ENCODE measurements around the gene GABBR2. TPM values are rescaled to one million over a fixed set of nuclear protein-coding genes. Genes with fewer than 3 reads are reported as not detected.
A peak's percentile ranks its signal among the peaks of the same experiment; 100 is the strongest.

The GABBR2 gene
- total and polyA plus RNA-seq, 9 of the 15 experiments (the other 6 are each of a cell fraction or from before 2014, with no cell fraction given): 0.15 to 1.9 (median 0.32) TPM

DNA sequence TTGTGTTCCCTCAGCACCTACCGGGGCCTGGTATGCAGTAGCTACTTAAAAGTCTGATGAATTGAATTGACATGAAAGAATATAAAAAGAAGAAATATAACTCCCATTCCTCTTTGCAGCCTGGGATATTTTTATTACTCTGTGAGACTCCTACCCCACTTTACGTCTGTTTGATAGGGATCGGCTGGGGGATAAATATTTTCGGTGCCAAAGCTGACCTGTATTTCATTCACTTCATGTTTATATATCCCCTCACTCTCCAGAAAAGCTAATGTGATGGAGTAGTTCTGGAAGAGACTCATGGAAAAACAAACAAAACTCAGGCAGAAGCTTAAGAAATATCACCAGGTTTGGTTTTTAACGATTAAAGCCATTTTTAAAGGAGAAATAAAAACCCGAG lies 345.1 kb downstream of the GABBR2 start (continued):
- TF ChIP-seq, protein P1, sequence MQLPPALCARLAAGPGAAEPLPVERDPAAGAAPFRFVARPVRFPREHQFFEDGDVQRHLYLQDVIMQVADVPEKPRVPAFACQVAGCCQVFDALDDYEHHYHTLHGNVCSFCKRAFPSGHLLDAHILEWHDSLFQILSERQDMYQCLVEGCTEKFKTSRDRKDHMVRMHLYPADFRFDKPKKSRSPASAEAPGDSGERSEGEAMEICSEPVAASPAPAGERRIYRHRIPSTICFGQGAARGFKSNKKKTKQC (CRISPR knock-in tag; IDR thresholded peaks at IDR 0.05): no peak
- TF ChIP-seq RFX7 (CRISPR knock-in tag; IDR thresholded peaks at IDR 0.05): no peak
- TF ChIP-seq, protein P2, sequence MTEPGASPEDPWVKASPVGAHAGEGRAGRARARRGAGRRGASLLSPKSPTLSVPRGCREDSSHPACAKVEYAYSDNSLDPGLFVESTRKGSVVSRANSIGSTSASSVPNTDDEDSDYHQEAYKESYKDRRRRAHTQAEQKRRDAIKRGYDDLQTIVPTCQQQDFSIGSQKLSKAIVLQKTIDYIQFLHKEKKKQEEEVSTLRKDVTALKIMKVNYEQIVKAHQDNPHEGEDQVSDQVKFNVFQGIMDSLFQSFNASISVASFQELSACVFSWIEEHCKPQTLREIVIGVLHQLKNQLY (CRISPR knock-in tag; conservative IDR thresholded peaks at IDR 0.05): no peak

DNA sequence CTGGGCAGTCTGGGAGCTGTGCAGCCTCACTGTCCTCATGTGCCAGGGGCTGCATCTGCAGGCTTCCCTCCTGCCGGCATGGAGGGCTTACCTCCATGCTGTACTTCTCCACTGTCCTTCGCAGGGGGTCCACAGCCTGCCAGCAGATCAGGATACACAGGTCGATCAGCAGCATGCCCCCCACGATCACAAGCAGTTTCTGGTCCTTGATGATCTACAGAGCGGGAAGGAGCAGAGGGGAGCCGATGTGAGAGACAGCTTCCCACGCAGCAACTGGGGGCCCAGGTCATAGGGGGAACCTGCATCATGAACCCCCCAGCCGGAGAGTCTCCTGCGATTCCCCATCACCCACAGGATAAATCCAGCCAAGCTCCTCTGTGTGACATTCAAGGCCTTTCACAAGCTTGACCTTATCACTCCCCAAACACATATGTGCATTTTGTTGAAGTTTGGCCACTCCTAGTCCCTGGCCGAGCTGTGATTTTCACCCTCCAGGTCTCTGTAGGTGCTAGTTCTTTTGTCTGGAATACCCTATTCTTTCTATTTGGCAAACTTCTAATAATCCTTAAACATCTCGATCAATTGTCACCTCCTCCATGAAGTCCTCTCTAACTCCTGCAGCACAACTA lies 346.0 kb downstream of the GABBR2 start:
- Histone ChIP-seq H3K4me3 (no peak overlapping the region), H3K9me1 (ENCODE audit: control insufficient read depth, insufficient read depth, low read length) (no peaks in the 10 kb centered on the region), H3K36me3 (ENCODE audit: control insufficient read depth, insufficient read depth, low read length) (no peaks in the 10 kb centered on the region), H3K79me2 (ENCODE audit: control insufficient read depth, insufficient read depth, low read length) (no peaks in the 10 kb centered on the region), H2AFZ (ENCODE audit: low read depth, low read length) (no peak overlapping the region), H3K27ac (ENCODE audit: extremely low read depth, low read depth, low read length) (no peak overlapping the region), H3K4me1 (replicated peaks in 1 of 2; ENCODE audit: control insufficient read depth in 2 of 2, insufficient read depth in 2 of 2, low read length in 2 of 2) (peaks cover 0 to 3% of the 10 kb centered on the region in 2 experiments; a peak in 1 of 5 replicates), H3K4me2 (ENCODE audit: insufficient read depth, low read length) (no peak overlapping the region), H4K20me1 (replicated peaks; ENCODE audit: control insufficient read depth, insufficient read depth, low read length) (no peaks in the 10 kb centered on the region), H3K9me3 (replicated peaks; ENCODE audit: control insufficient read depth, insufficient read depth, low read depth, low read length) (peaks cover 20% of the 10 kb centered on the region), H3K27me3 (ENCODE audit: control insufficient read depth in 2 of 2, insufficient read depth in 2 of 2, low read length in 2 of 2) (no peaks in the 10 kb centered on the region), H3K9ac (ENCODE audit: insufficient read depth in 1 of 2, low read depth in 2 of 2, low read length in 2 of 2) (peak overlapping the region in 1 of 2 experiments; percentile 80; a peak in 2 of 4 replicates)
- FAIRE-seq (no peak), ATAC-seq (no peak), DNase-seq (ENCODE audit: extremely low read depth in 1 of 4, low spot score in 3 of 4) (no peak)
- intact Hi-C loops (cut with micrococcal nuclease) (no loop called here), in situ Hi-C loops (cut with MboI) (no loop called here)
- CTCF ChIA-PET (ENCODE audit: low intra/inter-chr PET ratio): no interaction called here
- POLR2A ChIA-PET: interaction anchor here (0.5 to 0.8 kb wide), 2 partner anchors 11 to 177 kb away, joined by 3 read pairs; no protein-coding TSS in a partner anchor
- 63% methylated on average over 11 of the region's 11 CpGs for WGBS (ENCODE audit: insufficient coverage, low coverage, missing lambda C conversion rate)
- peak; percentile 19 for TF ChIP-seq RBM25 (IDR thresholded peaks at IDR 0.05; ENCODE audit: low read depth, low read length, severe bottlenecking)
- peak; percentile 47 for TF ChIP-seq ZFP36 (IDR thresholded peaks at IDR 0.05; ENCODE audit: low read depth, low read length, partially characterized antibody)
- TF ChIP-seq ZNF778 (CRISPR knock-in tag; IDR thresholded peaks at IDR 0.05): no peak
- 0 out of 4 replicates have a peak, but pooled peaks have one; percentile 7 to 14 for TF ChIP-seq KDM1A (IDR thresholded peaks at IDR 0.05)
- BruUV-seq (replicated peaks): no TSS peak

All from K562 (cell line).